ENCODE results near the gene ABHD16B. TPM values are rescaled to one million over a fixed set of nuclear protein-coding genes. Genes with fewer than 3 reads are reported as not detected.

Gene ABHD16B
- total and polyA plus RNA-seq, 2 experiments from 2014 or later, result not detected

DNA sequence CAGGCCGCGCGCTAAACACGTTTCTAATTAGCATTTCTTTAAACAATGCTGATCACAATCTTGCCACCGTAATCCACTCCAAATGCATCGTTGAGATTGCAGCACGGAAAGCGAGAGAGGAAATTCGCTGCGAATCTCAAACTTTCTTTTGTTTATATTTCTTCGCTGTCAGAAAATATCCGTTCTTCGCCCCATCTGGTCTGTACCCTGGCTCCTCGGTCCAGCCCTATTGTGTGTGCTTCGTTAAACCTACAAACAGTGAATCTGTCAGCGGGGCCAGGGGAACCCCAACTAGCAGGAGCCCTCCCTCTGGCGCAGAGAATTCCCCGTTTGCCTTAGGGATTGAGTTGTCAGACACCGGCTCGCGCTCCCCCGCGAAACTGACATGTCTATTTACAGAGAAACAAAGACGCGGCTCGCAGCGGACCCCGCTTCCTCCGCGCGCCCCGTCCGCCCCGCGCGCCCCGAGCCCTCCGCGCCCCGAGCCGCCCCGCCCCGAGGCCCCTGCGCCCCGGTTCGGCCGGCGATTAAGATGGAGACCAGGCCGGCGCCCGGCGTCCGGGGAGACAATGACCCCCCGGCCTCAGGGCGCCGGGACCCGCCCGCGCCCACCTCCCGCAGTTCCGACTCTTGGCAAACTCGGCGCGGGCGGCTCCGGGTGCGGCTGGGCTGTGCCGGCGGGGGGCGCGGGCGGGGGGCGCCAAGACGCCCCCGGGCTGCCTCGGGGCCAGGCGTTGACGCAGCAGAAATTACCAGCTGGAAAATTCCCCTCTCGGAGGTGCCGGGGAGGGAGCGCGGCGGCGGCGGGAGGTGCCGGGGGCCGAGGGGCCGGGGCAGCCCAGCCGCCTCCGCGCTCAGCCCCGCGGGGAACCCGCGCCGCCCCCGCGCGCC lies 31.1 kb upstream of the ABHD16B start:
- DNase-seq (ENCODE audit: low spot score) (peak; percentile 61), ATAC-seq (peak; percentile 1; the same call in 1 of the 3 replicates)
- peaks cover 42% of the 10 kb centered on the region for H3K79me2 ChIP-seq (replicated peaks; ENCODE audit: insufficient read depth)
- H3K27ac ChIP-seq (ENCODE audit: low read depth), result no peak overlapping the region
- no peaks in the 10 kb centered on the region for H3K9me3 Mint-ChIP-seq
- H3K36me3 ChIP-seq (ENCODE audit: insufficient read depth), result no peaks in the 10 kb centered on the region
- peaks cover 26% of the 10 kb centered on the region; the same call in 1 of the 2 replicates for H3F3A ChIP-seq (replicated peaks; ENCODE audit: low read depth)
- peak; percentile 37 for TF ChIP-seq EZH2 (IDR thresholded peaks at IDR 0.05; ENCODE audit: low read depth, unreplicated experiment)
- TF ChIP-seq, protein P1, sequence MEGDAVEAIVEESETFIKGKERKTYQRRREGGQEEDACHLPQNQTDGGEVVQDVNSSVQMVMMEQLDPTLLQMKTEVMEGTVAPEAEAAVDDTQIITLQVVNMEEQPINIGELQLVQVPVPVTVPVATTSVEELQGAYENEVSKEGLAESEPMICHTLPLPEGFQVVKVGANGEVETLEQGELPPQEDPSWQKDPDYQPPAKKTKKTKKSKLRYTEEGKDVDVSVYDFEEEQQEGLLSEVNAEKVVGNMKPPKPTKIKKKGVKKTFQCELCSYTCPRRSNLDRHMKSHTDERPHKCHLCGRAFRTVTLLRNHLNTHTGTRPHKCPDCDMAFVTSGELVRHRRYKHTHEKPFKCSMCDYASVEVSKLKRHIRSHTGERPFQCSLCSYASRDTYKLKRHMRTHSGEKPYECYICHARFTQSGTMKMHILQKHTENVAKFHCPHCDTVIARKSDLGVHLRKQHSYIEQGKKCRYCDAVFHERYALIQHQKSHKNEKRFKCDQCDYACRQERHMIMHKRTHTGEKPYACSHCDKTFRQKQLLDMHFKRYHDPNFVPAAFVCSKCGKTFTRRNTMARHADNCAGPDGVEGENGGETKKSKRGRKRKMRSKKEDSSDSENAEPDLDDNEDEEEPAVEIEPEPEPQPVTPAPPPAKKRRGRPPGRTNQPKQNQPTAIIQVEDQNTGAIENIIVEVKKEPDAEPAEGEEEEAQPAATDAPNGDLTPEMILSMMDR (conservative IDR thresholded peaks at IDR 0.05; ENCODE audit: low read depth in 2 of 2), result no peak
- H3K27ac Mint-ChIP-seq, result no peak overlapping the region
- peak overlapping the region; percentile 84 for H3K4me3 Mint-ChIP-seq
- no peak overlapping the region for H2AFZ ChIP-seq
- peaks cover 33% of the 10 kb centered on the region for H3K27me3 Mint-ChIP-seq (ENCODE audit: insufficient read depth, low read depth, poor library complexity)
- peak overlapping the region; percentile 93 for H3K4me2 ChIP-seq
- H3K27me3 ChIP-seq (ENCODE audit: insufficient read depth), result peaks cover 48% of the 10 kb centered on the region
- H4K20me1 ChIP-seq (replicated peaks; ENCODE audit: insufficient read depth), result peaks cover 31% of the 10 kb centered on the region
- peaks cover 40% of the 10 kb centered on the region for H3K4me1 Mint-ChIP-seq
- H3K4me3 ChIP-seq, result peak overlapping the region; percentile 63
- no peaks in the 10 kb centered on the region for H3K9me2 ChIP-seq (ENCODE audit: insufficient read depth)
- peaks cover 27% of the 10 kb centered on the region for H3K4me1 ChIP-seq (ENCODE audit: insufficient read depth)
- H3K36me3 Mint-ChIP-seq (ENCODE audit: low read depth), result no peaks in the 10 kb centered on the region; the same call in 2 of the 3 replicates

DNA sequence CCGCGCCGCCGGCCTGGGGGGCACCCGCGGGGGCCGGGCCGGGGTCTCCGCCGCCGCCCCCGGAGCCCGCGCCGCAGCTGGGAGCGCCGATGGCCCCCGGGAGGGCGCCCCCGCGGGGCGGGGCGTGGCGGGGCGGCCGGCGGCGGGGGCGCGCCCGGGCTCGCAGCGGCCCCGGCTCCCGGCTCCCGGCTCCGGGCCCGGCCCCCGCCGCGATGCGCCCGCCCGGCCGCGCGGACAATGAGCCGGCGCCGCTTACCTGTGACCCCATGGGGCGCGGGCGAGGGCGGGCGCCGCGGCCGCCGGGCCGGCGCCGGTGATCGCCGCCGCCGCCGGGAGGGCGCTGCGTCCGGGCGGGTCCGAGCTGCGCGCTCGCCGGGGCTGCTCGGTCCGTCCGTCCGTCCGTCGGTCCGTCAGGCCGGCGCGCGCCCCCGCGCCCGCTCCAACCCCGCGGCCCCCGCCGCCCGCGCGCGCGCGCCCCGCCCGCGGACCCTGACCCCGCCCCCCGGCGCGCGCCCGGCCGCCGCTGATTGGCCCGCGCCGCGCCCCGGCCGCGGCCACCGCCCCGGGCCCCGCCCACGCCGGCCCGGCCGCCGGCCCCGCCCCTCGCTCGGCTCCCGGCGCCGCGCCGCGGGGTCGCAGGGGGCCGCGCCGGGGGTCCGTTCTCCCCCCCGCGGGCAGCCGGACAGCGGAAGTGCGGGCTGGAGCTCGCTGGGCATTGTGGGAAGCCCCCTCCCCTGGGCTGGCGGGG lies 30.3 kb upstream of the ABHD16B start, which contains the start of gene ZBTB46:
ZBTB46 (minus strand) TSS at position 424 of the 748 bp plus-strand sequence. CDS start 40,507 bp downstream, outside the sequence.
- Histone ChIP-seq H3K4me3 (peak within 1 kb of the TSS; percentile 63), H3K36me3 (ENCODE audit: insufficient read depth) (no peaks in the 10 kb centered on the region), H3K27me3 (ENCODE audit: insufficient read depth) (peaks cover 48% of the 10 kb centered on the region), H3K27ac (ENCODE audit: low read depth) (no peak within 1 kb of the TSS), H3K4me2 (peak within 1 kb of the TSS; percentile 93), H3K79me2 (replicated peaks; ENCODE audit: insufficient read depth) (peaks cover 36% of the 10 kb centered on the region), H4K20me1 (replicated peaks; ENCODE audit: insufficient read depth) (peaks cover 27% of the 10 kb centered on the region), H3K4me1 (ENCODE audit: insufficient read depth) (peaks cover 31% of the 10 kb centered on the region), H3F3A (replicated peaks; ENCODE audit: low read depth) (peaks cover 26% of the 10 kb centered on the region; the same call in 1 of the 2 replicates), H3K9me2 (ENCODE audit: insufficient read depth) (no peaks in the 10 kb centered on the region), H2AFZ (peak within 1 kb of the TSS; percentile 90)
- DNase-seq (ENCODE audit: low spot score) (peak; percentile 68), ATAC-seq (no peak)
- Mint-ChIP-seq H3K4me1 (peaks cover 38% of the 10 kb centered on the region), H3K4me3 (peak within 1 kb of the TSS; percentile 84), H3K27ac (no peak within 1 kb of the TSS), H3K9me3 (no peaks in the 10 kb centered on the region), H3K27me3 (ENCODE audit: insufficient read depth, low read depth, poor library complexity) (peaks cover 33% of the 10 kb centered on the region), H3K36me3 (ENCODE audit: low read depth) (no peaks in the 10 kb centered on the region; the same call in 2 of the 3 replicates)
- no peak for TF ChIP-seq EZH2phosphoT487 (IDR thresholded peaks at IDR 0.05; ENCODE audit: unreplicated experiment)
- TF ChIP-seq NANOG (IDR thresholded peaks at IDR 0.05; ENCODE audit: borderline replicate concordance), result no peak
- TF ChIP-seq JUNB (IDR thresholded peaks at IDR 0.05; ENCODE audit: unreplicated experiment), result no peak
- no peak for TF ChIP-seq ZNF331 (CRISPR knock-in tag; IDR thresholded peaks at IDR 0.05; ENCODE audit: low read depth)
- TF ChIP-seq, protein P2, sequence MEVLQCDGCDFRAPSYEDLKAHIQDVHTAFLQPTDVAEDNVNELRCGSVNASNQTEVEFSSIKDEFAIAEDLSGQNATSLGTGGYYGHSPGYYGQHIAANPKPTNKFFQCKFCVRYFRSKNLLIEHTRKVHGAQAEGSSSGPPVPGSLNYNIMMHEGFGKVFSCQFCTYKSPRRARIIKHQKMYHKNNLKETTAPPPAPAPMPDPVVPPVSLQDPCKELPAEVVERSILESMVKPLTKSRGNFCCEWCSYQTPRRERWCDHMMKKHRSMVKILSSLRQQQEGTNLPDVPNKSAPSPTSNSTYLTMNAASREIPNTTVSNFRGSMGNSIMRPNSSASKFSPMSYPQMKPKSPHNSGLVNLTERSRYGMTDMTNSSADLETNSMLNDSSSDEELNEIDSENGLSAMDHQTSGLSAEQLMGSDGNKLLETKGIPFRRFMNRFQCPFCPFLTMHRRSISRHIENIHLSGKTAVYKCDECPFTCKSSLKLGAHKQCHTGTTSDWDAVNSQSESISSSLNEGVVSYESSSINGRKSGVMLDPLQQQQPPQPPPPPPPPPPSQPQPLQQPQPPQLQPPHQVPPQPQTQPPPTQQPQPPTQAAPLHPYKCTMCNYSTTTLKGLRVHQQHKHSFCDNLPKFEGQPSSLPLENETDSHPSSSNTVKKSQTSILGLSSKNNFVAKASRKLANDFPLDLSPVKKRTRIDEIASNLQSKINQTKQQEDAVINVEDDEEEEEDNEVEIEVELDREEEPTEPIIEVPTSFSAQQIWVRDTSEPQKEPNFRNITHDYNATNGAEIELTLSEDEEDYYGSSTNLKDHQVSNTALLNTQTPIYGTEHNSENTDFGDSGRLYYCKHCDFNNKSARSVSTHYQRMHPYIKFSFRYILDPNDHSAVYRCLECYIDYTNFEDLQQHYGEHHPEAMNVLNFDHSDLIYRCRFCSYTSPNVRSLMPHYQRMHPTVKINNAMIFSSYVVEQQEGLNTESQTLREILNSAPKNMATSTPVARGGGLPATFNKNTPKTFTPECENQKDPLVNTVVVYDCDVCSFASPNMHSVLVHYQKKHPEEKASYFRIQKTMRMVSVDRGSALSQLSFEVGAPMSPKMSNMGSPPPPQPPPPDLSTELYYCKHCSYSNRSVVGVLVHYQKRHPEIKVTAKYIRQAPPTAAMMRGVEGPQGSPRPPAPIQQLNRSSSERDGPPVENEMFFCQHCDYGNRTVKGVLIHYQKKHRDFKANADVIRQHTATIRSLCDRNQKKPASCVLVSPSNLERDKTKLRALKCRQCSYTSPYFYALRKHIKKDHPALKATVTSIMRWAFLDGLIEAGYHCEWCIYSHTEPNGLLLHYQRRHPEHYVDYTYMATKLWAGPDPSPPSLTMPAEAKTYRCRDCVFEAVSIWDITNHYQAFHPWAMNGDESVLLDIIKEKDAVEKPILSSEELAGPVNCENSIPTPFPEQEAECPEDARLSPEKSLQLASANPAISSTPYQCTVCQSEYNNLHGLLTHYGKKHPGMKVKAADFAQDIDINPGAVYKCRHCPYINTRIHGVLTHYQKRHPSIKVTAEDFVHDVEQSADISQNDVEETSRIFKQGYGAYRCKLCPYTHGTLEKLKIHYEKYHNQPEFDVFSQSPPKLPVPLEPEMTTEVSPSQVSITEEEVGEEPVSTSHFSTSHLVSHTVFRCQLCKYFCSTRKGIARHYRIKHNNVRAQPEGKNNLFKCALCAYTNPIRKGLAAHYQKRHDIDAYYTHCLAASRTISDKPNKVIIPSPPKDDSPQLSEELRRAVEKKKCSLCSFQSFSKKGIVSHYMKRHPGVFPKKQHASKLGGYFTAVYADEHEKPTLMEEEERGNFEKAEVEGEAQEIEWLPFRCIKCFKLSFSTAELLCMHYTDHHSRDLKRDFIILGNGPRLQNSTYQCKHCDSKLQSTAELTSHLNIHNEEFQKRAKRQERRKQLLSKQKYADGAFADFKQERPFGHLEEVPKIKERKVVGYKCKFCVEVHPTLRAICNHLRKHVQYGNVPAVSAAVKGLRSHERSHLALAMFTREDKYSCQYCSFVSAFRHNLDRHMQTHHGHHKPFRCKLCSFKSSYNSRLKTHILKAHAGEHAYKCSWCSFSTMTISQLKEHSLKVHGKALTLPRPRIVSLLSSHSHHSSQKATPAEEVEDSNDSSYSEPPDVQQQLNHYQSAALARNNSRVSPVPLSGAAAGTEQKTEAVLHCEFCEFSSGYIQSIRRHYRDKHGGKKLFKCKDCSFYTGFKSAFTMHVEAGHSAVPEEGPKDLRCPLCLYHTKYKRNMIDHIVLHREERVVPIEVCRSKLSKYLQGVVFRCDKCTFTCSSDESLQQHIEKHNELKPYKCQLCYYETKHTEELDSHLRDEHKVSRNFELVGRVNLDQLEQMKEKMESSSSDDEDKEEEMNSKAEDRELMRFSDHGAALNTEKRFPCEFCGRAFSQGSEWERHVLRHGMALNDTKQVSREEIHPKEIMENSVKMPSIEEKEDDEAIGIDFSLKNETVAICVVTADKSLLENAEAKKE (CRISPR knock-in tag; IDR thresholded peaks at IDR 0.05), result no peak
- TF ChIP-seq EZH2 (IDR thresholded peaks at IDR 0.05; ENCODE audit: low read depth, unreplicated experiment), result no peak
- no peak for TF ChIP-seq ZNF114 (CRISPR knock-in tag; IDR thresholded peaks at IDR 0.05)
- TF ChIP-seq, protein P1 (conservative IDR thresholded peaks at IDR 0.05; ENCODE audit: low read depth in 2 of 2), result no peak
